GM19328 (cell line): ENCODE data around the gene HEMK1.
A peak's percentile ranks its signal among the peaks of the same experiment; 100 is the strongest.

Source experiments
- ATAC-seq: cut with Tn5 transposase; IDR thresholded peaks from one replicate; pipeline ENCODE4 v1.9.1; 2021; ENCODE audit warnings: mild to moderate bottlenecking, moderate library complexity; ENCODE audit not compliant: unreplicated experiment

Gene HEMK1

DNA sequence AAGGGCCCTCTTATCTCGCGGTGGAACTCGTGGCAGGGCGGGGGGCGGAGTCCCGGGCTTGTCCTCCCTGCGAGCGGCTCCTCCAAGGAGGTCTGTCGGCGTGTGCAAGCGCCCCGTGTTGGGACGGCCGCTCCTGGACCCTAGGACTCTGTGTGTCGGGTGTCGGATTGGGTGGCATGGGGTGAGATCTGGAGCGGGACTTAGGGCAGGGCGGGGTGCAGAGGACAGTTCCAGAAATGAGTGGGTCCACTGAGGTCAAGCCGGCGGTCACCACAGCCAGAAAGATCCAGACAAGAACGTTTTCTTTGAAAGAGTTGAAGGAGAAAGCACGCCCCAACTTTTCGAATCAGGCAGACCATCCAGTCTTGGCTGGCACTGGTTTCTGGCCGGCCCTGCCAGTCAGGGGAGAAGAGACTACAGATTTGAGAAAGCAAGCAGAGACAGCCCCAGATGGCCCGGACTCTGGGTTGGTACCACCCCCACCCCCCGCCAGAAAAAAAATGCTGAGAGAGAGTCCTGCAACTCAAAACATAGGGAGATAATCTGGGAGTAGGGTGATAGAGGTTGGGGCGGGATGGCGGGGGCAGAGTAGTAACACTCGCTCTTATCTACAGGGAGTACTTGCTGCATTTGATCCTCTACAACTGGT, 43.0 kb downstream of the HEMK1 start:
- peak; percentile 3 for ATAC-seq

DNA sequence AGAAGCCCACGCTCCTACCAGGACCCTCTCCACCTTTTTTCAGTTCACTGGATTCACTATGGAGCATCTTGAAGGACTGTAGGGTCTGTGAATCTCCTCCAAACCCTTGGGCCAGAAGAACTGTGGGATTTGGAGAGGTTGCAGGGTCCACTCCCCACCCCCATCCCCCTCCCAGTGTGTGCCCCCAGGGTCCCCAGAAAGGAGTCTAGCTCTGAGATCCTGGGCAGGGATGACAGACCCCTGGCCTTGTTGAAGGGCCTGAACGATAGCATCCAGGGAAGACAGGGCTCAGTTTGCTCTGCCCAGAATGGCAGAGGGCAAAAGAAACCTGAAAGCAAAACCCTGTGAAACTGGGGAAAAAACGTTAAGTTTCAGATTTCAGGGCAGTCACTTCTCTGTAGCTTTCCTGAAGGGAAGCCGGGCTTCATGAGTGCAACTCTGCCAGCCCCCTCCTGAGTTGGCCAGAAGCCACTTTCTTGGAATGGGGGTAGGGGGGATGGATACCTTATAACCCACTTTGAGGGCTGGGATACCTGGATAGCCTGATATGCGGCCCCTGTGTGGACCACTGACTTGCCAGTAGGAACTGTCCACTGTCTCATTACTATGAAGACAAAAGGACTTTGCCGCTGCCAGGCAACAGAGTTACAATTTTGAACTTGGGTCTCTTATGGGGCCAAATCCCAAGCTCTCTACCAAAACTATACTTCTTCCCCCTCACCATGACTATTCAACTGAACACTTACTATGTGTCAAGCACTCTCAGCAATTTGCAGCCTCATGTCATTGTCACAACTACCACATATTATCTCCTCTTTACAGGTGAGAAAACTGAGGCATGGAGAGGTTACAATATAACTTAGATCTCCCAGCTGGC, 43.9 kb downstream of the HEMK1 start:
- no peak for ATAC-seq

DNA sequence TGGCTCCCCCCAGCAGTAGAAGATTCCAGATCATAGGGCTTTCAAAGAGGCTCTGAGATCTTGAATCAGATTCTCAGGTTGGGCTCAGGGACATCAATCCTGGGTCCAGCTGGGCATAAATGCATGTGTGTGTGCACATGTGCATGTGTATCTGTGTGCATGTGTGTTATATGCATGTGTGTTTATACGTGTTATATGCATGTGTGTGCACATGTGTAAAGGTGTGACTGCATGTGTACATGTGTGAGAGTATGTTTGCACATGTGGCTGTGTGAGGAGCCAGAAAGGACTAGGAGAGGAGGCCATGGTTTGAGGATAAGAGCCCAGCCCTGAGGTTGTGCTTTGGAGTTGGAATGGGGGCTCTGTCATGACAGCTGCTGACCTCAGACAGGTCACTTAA, 45.9 kb downstream of the HEMK1 start:
- no peak for ATAC-seq

DNA sequence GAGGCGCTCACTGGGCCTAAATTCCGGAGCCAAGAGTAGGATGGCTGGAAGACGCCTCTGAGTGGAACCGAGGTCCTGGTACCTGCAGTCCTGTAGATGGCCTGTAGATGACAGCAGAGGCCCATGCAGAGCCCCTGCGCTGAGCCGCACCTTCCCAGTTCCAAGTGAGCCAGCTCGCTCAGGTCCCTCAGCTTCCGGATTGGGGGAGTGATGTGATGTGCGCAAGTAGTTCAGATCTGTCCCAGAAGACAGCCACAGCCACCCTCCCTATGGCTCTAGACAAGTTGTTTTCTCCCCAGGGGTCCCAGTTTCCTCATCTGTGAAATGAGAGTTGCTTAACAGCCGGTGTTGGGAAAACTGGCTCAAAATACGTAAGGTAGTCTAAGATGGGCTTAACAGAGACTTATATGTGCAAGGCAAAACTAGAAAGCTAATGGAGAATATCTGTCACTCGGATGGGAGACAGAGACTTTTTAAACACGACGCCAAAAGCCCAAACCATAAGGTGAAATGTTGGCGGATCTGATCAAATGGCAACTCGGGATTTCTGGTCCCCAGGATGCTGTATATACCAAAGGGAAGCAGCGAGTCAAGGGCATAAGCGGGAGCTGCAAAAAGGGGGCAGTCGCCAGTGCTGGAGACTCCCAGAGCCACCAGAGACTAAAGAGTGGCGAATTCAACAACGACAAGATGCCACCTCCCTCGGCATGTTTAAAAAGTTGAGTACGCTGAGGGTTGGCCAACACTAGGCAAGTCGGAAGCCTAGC, 46.9 kb downstream of the HEMK1 start:
- ATAC-seq, result peak; percentile 26

DNA sequence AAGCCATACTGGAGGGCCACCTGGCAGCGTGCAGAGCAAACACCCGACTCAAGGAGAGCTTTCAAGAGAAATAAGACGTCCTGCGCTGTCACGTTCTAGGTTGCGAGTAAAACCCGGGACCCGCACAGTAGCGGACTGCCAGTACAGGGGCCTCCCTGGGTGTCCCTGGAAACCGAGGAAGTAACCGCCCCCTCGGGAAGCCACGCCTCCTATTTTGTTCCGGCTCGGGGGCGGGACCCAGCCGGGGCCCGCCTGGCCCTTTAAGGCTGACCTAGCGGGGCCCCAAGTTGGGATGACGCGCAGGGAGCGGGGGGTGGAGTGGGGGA, 47.4 kb downstream of the HEMK1 start:
- peak; percentile 60 for ATAC-seq

- ATAC-seq, result peak; percentile 5
Measured at GRCh38 chr3:50617096-50617791, 47.9 kb downstream of the HEMK1 start, which contains the start of gene MAPKAPK3. MAPKAPK3 (plus strand) TSS chr3:50617151; CDS start chr3:50617566, 415 bp downstream.

DNA sequence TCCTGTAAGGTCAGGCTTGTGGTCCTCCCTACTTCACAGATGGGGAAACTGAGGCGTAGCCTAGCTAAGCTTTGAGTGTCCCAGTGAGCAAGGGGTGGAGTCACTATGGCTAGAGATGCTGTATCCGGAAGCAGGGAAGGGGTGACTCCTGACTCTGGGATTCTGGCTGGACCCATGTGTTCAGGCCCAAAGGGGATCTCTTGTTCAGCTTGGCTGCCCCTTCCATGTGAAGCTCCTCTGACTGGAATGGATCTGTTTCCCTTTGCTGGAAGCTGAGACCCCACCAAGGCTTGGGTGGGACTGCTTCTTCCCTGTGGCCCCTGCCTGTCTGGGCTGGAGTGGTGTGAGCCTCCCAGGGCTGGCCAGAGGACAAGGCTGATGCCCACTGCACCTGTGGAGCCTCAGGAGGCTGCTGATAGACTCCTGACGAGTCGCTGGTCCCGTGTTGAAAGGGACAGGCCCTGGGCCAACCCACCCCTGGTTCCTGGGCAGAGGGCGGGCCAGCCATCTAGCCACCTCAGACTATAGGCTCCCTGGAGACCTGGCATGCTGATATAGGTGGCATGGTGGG, 48.7 kb downstream of the HEMK1 start:
- no peak for ATAC-seq

DNA sequence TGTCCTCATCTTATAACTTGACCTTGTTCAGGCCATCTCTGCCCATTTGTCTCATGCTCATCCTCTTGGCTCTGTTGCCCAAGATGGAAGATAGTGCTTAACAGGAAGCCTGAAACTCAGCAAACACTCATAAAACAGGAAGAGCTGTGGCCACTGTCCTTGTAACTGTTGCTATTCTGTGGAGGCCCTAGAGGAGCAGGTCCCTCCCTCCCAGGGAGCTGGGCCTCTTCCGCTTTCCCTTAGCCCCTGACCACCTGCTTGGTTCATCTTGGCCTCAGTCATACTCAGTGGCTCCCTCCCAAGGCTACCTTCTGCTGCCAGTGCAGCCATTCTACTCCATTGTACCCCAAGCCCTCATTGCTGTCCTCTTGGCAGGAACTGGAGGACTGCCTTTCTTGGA, 51.1 kb downstream of the HEMK1 start:
- ATAC-seq, result no peak

DNA sequence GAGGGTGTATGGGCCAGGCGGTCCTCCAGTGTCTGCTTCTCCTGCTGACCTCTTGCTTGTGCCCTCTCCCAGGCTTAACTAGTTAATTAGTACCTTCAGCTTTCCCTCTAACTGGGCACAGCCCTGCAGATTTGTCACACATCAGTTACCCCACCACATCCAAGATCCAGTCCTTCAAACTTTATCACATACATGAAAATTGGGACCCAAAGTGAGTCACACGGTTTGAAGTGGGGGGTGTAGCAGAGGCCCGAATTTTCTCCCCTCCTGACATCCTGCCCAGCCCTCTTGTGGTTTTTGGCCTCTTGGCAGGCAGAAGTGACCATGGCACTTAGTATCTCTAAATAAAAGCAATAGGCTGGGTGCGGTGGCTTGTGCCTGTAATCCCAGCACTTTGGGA, 51.5 kb downstream of the HEMK1 start:
- ATAC-seq, result no peak

GRCh38 chr3:50622881-50623280, 53.6 kb downstream of the HEMK1 start:
- no peak for ATAC-seq

- no peak for ATAC-seq
Measured at GRCh38 chr3:50623840-50624474, 54.6 kb downstream of the HEMK1 start.

- no peak for ATAC-seq
Measured at GRCh38 chr3:50624634-50625033, 55.3 kb downstream of the HEMK1 start.

DNA sequence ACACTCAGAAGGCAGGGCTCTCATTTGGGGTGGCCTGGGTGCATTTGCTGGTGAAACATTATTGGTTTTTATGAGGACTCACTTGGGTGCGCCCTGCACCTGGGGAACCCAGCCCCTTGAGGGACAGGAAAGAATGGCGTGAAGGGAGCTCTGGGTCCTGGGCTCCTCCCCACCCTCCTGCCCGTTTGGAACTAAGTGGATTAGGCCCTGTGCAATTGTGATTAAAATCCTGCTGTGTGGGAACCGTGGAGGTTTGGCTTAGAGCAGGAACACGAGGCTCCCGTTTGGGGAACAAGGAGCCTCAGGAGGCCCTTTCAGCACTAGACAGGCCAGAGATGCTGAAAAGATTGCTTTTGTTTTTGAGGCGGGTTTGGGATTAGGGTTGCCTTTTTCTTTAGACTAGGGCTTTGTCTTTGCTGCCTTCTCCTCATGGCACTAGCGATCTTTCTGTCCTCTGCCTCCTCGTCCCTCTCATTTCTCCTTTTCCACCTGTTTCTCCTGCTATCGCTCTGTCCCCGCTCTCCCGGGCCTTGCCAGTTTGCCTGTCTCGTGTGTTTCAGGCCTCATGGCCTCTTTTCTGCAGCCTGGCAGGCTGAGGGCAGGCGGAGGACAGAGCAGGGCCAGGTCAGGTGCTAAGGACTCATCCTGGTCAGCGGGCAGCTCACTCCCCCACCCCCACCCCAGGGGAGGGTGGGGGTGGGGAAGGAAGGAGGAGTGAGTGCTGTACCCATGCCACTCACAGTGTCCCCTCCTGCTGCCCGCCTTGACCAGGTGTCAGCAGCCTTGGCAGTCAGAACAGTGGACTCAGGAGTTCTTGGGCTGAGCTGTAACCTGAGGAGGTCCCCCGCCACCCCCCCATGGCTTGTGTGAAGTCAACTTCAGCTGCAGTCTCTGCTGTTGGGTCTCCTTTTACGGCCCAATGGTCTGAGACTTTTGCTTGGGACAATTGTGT, 56.2 kb downstream of the HEMK1 start:
- ATAC-seq, result no peak

GRCh38 chr3:50626401-50626800, 57.1 kb downstream of the HEMK1 start:
- ATAC-seq, result no peak

GRCh38 chr3:50627407-50628051, 58.2 kb downstream of the HEMK1 start:
- no peak for ATAC-seq

- ATAC-seq, result no peak
Measured at GRCh38 chr3:50628601-50629000, 59.3 kb downstream of the HEMK1 start.

GRCh38 chr3:50630394-50630793, 61.1 kb downstream of the HEMK1 start:
- no peak for ATAC-seq

DNA sequence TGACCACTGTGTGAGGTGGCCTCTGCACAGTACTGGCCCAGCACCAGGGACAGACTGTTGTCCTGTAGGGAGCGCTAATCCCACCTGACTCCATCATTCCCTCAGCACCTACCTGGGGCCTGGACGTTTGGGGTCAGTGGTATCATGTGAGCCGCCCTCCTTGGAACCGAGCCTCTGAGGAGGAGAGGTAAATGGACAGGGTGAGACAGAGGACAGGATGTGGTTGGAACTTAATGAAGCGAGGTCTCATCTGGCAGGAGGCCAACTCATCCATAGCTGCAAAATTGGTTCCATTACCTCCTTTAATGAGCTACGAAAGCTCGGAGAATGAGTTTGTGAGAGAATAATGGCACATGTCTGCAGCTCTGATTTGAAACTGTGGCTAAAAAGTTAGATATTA, 61.6 kb downstream of the HEMK1 start:
- ATAC-seq, result no peak

DNA sequence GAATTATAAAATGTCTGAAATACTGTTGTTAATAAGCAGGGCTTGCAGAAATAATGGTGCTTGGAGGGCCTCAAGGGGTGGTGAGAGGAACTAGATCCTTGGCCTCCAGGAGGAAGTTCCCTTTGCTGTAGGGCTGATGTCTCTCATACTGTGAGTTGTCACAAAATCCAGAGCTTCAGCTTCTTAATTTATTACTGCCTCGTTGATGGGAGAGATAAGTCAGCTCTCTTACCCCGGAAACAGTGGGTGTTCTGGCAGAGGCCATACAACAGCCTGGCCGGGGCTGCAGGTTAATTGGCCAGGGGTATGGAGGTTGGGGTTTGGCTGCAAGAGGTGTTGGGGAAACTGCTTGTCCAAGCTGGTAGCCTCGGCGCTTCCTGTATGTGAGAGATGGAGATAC, 63.1 kb downstream of the HEMK1 start:
- no peak for ATAC-seq
